IPS DF 6.9 (cell line): ENCODE measurements around the gene SNPH.

Experiments
- DNase-seq: peaks from one replicate; pipeline ENCODE4 v3.0.0-alpha.2; 2013; ENCODE audit warnings: low read depth, low spot score
- H3K27ac ChIP-seq: one replicate; pipeline ENCODE4 v1.5.1; 2013; ENCODE audit warnings: low read length, control low read depth
- H3K27me3 ChIP-seq: 2 replicates; pipeline ENCODE4 v1.6.1; 2013; ENCODE audit warnings: mild to moderate bottlenecking, low read length; ENCODE audit not compliant: control insufficient read depth, insufficient read depth
- H3K36me3 ChIP-seq: 2 replicates; pipeline ENCODE4 v1.6.1; 2013; ENCODE audit warnings: low read length; ENCODE audit not compliant: control insufficient read depth, insufficient read depth
- H3K4me1 ChIP-seq: 2 replicates; pipeline ENCODE4 v1.6.1; 2013; ENCODE audit warnings: low read length; ENCODE audit not compliant: control insufficient read depth, insufficient read depth
- H3K4me3 ChIP-seq: 2 replicates; pipeline ENCODE4 v1.5.1; 2013; ENCODE audit warnings: mild to moderate bottlenecking, low read length
- H3K9me3 ChIP-seq: 2 replicates; pipeline ENCODE4 v1.6.1; 2013; ENCODE audit warnings: low read length, inconsistent platforms; ENCODE audit not compliant: control insufficient read depth, insufficient read depth
- WGBS: extraction: QIAGEN DNeasy Blood & Tissue Kit; methylation state at CpG from one replicate; pipeline ENCODE4 v1.1.7; 2013; ENCODE audit warnings: mixed read lengths, missing lambda C conversion rate; ENCODE audit not compliant: insufficient read length, insufficient coverage; 5-methylcytosine and 5-hydroxymethylcytosine counted together

Gene SNPH

GRCh38 chr20:1332749-1333300, 66.7 kb downstream of the SNPH start:
- WGBS, result no CpG with 5 or more reads among the region's 2 CpGs
- Histone ChIP-seq H3K27ac (no peak overlapping the region), H3K4me3 (no peak overlapping the region), H3K4me1 (no peaks in the 10 kb centered on the region), H3K36me3 (no peaks in the 10 kb centered on the region), H3K9me3 (no peaks in the 10 kb centered on the region), H3K27me3 (no peaks in the 10 kb centered on the region)
- DNase-seq, result no peak

GRCh38 chr20:1333462-1334369, 67.6 kb downstream of the SNPH start:
- no peaks in the 10 kb centered on the region for H3K4me1 ChIP-seq
- no CpG with 5 or more reads among the region's 11 CpGs for WGBS
- H3K36me3 ChIP-seq, result no peaks in the 10 kb centered on the region
- H3K4me3 ChIP-seq, result no peak overlapping the region
- no peak overlapping the region for H3K27ac ChIP-seq
- no peaks in the 10 kb centered on the region for H3K9me3 ChIP-seq
- no peak for DNase-seq
- no peaks in the 10 kb centered on the region for H3K27me3 ChIP-seq

- WGBS, result no CpG with 5 or more reads among the region's 4 CpGs
- no peaks in the 10 kb centered on the region for H3K4me1 ChIP-seq
- H3K36me3 ChIP-seq, result no peaks in the 10 kb centered on the region
- no peaks in the 10 kb centered on the region for H3K9me3 ChIP-seq
- DNase-seq, result no peak
- H3K4me3 ChIP-seq, result no peak overlapping the region
- H3K27me3 ChIP-seq, result no peaks in the 10 kb centered on the region
- no peak overlapping the region for H3K27ac ChIP-seq
Observed at GRCh38 chr20:1334370-1334731, 68.3 kb downstream of the SNPH start.

- H3K27ac ChIP-seq, result no peak overlapping the region
Observed at GRCh38 chr20:1334761-1335160, 68.7 kb downstream of the SNPH start.

GRCh38 chr20:1335961-1336698, 70.0 kb downstream of the SNPH start:
- H3K27me3 ChIP-seq, result no peaks in the 10 kb centered on the region
- H3K36me3 ChIP-seq, result no peaks in the 10 kb centered on the region
- no CpG with 5 or more reads among the region's 6 CpGs for WGBS
- H3K4me3 ChIP-seq, result no peak overlapping the region
- H3K27ac ChIP-seq, result no peak overlapping the region
- H3K4me1 ChIP-seq, result no peaks in the 10 kb centered on the region
- no peaks in the 10 kb centered on the region for H3K9me3 ChIP-seq
- no peak for DNase-seq

More at GRCh38 chr20:1334761-1335160, 68.7 kb downstream of the SNPH start:
- DNase-seq, result no peak
- H3K4me3 ChIP-seq, result no peak overlapping the region
- H3K4me1 ChIP-seq, result no peaks in the 10 kb centered on the region
- no peaks in the 10 kb centered on the region for H3K36me3 ChIP-seq
- H3K27me3 ChIP-seq, result no peaks in the 10 kb centered on the region
- H3K9me3 ChIP-seq, result no peaks in the 10 kb centered on the region
- WGBS, result no CpG with 5 or more reads among the region's 3 CpGs

- H3K4me1 ChIP-seq, result no peaks in the 10 kb centered on the region
Observed at GRCh38 chr20:1336699-1337367, 70.7 kb downstream of the SNPH start.

GRCh38 chr20:1337441-1337840, 71.3 kb downstream of the SNPH start:
- H3K27ac ChIP-seq, result no peak overlapping the region
- WGBS, result 100% methylated on average over 1 of the region's 5 CpGs

More at GRCh38 chr20:1336699-1337367, 70.7 kb downstream of the SNPH start:
- DNase-seq, result no peak
- Histone ChIP-seq H3K36me3 (no peaks in the 10 kb centered on the region), H3K27ac (no peak overlapping the region), H3K4me3 (no peak overlapping the region), H3K9me3 (no peaks in the 10 kb centered on the region), H3K27me3 (no peaks in the 10 kb centered on the region)
- WGBS, result no CpG with 5 or more reads among the region's 14 CpGs

GRCh38 chr20:1338096-1338495, 72.0 kb downstream of the SNPH start:
- H3K9me3 ChIP-seq, result no peaks in the 10 kb centered on the region
- WGBS, result no CpG with 5 or more reads among the region's 5 CpGs
- no peak overlapping the region for H3K4me3 ChIP-seq
- DNase-seq, result no peak
- no peak overlapping the region for H3K27ac ChIP-seq
- H3K36me3 ChIP-seq, result no peaks in the 10 kb centered on the region
- no peaks in the 10 kb centered on the region for H3K27me3 ChIP-seq
- no peaks in the 10 kb centered on the region for H3K4me1 ChIP-seq

More at GRCh38 chr20:1337441-1337840, 71.3 kb downstream of the SNPH start:
- no peak overlapping the region for H3K4me3 ChIP-seq
- no peaks in the 10 kb centered on the region for H3K9me3 ChIP-seq
- H3K27me3 ChIP-seq, result no peaks in the 10 kb centered on the region
- DNase-seq, result no peak
- no peaks in the 10 kb centered on the region for H3K36me3 ChIP-seq
- no peaks in the 10 kb centered on the region for H3K4me1 ChIP-seq

GRCh38 chr20:1338801-1339200, 72.7 kb downstream of the SNPH start:
- Histone ChIP-seq H3K36me3 (no peaks in the 10 kb centered on the region), H3K4me1 (no peaks in the 10 kb centered on the region), H3K27ac (no peak overlapping the region), H3K9me3 (no peaks in the 10 kb centered on the region), H3K4me3 (no peak overlapping the region), H3K27me3 (no peaks in the 10 kb centered on the region)
- WGBS, result no CpG with 5 or more reads among the region's 4 CpGs
- no peak for DNase-seq
